MM.1S (cell line): Measurements from ENCODE around the gene SOX14.

ENCODE experiments used
- CTCF ChIP-seq: fragments of 300-600 bp; sonication (generic); IDR thresholded peaks from 2 replicates; pipeline ENCODE4 v1.5.1; 2016; ENCODE audit warnings: antibody characterized with exemption, low read length, mixed read lengths
- EZH2 ChIP-seq: fragments of 300-600 bp; sonication (generic); optimal IDR thresholded peaks from 2 replicates; pipeline ENCODE3; 2017; ENCODE audit warnings: low read depth, mild to moderate bottlenecking, antibody characterized with exemption, low read length, mixed read lengths
- EZH2phosphoT487 ChIP-seq: fragments of 300-600 bp; sonication (generic); IDR thresholded peaks from 2 replicates; pipeline ENCODE4 v1.6.1; 2018; ENCODE audit warnings: antibody characterized with exemption, low read length

DNA sequence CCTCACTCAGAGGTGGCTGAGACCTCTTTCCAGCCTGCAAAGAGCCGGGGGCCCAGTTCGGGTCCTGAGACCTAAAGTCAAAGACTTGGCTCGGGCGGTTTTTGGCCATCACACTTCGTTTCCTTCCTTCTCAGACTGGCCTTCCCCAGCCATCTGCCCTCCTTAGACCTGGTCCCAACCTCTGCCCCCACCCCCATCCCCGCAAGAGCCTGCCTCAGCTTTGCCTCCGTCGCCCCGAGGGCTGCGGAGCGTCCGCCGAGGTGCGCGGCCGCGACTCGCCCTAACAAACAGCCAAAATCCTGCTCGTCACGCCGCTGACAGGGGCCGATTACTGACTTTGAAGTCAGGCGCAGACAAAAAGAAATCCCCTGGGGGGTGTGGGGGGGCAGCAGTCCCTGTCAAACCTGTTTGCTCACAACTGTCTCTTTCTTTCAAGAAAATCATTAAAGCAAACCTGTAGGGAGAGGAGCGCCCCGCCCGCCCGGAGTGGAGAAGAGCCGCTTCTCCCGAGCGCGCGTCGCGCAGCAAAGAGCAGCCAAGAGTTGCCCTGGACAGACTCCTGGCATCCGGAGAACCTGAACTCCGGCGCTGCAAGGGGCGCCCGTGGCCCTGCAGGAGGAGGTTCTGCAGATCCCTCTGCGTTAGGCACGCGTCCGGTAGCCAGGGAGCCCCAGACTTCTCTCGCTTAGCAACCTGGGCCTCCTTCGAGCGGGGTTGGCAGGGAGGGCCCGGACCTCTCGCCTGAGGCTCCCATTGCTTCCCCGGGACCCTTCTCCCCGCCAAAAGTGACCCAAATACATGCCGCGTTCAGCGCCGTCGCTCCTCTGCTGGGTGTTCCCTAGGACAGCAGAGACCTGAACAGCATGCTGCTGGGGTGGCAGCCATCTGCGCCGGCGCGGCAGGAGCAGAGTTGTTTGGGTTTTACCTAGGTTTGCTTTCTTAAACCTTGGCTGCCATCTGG lies 4.5 kb downstream of the SOX14 start:
- TF ChIP-seq CTCF: no peak
- no peak for TF ChIP-seq EZH2
- TF ChIP-seq EZH2phosphoT487: no peak
